MCF 10A (cell line): ENCODE data around the gene GXYLT1. TPM values are rescaled to one million over a fixed set of nuclear protein-coding genes. Genes with fewer than 3 reads are reported as not detected.

ENCODE experiments used
- BruUV-seq: library from RNA; stranded (reverse); fragments of 400-500 nt; replicated peaks from 2 replicates; lab custom pipeline; 2021; lab: Mats Ljungman, UMichigan
- CTCF ChIA-PET: fragments of 300-600 bp; sonication (Branson Sonifier 250); formaldehyde crosslinking; extraction: SDS; loops from one replicate; lab custom pipeline; 2021; ENCODE audit warnings: antibody characterized with exemption, inconsistent platforms; lab: Yijun Ruan, JAX
- POLR2A ChIA-PET: fragments of 300-600, 350-650 bp; sonication (Branson Sonifier 250); formaldehyde crosslinking; extraction: SDS; loops from one replicate; lab custom pipeline; 2020; ENCODE audit warnings: antibody characterized with exemption, inconsistent platforms; lab: Yijun Ruan, JAX
- DNase-seq: peaks from one replicate; pipeline ENCODE4 v3.0.0-alpha.2; 2018; ENCODE audit not compliant: unreplicated experiment
- H3K27ac Mint-ChIP-seq: one replicate; pipeline ENCODE4 v1.8.0; 2022; ENCODE audit warnings: mild to moderate bottlenecking, low read depth, mixed read lengths; ENCODE audit not compliant: unreplicated experiment
- H3K27me3 Mint-ChIP-seq: one replicate; pipeline ENCODE4 v1.8.0; 2022; ENCODE audit warnings: mixed read lengths; ENCODE audit not compliant: insufficient read depth, unreplicated experiment
- H3K36me3 Mint-ChIP-seq: one replicate; pipeline ENCODE4 v1.8.0; 2022; ENCODE audit warnings: mild to moderate bottlenecking, moderate library complexity, mixed read lengths; ENCODE audit not compliant: insufficient read depth, unreplicated experiment
- H3K4me1 Mint-ChIP-seq: one replicate; pipeline ENCODE4 v1.8.0; 2022; ENCODE audit warnings: mixed read lengths; ENCODE audit not compliant: insufficient read depth, unreplicated experiment
- H3K4me3 Mint-ChIP-seq: one replicate; pipeline ENCODE4 v1.8.0; 2022; ENCODE audit warnings: mild to moderate bottlenecking, moderate library complexity, mixed read lengths; ENCODE audit not compliant: unreplicated experiment
- H3K9me3 Mint-ChIP-seq: one replicate; pipeline ENCODE4 v1.8.0; 2022; ENCODE audit warnings: mixed read lengths; ENCODE audit not compliant: unreplicated experiment
- CTCF ChIP-seq: fragments of 200-600 bp; IDR thresholded peaks from one replicate; pipeline ENCODE4 v1.8.0; 2022; ENCODE audit warnings: antibody characterized with exemption, mild to moderate bottlenecking; ENCODE audit not compliant: unreplicated experiment
- intact Hi-C: fragments of 100-400 bp; cut with micrococcal nuclease; formaldehyde crosslinking; loops from 2 replicates; pipeline ENCODE4 v1.14.1; 2022
- total RNA-seq: library from RNA; stranded (reverse); gene quantifications from 2 replicates; pipeline ENCODE4 v1.2.3, GENCODE V29; 2022

Gene GXYLT1
- total RNA-seq, 1 experiment from 2014 or later = 12.4 TPM

DNA sequence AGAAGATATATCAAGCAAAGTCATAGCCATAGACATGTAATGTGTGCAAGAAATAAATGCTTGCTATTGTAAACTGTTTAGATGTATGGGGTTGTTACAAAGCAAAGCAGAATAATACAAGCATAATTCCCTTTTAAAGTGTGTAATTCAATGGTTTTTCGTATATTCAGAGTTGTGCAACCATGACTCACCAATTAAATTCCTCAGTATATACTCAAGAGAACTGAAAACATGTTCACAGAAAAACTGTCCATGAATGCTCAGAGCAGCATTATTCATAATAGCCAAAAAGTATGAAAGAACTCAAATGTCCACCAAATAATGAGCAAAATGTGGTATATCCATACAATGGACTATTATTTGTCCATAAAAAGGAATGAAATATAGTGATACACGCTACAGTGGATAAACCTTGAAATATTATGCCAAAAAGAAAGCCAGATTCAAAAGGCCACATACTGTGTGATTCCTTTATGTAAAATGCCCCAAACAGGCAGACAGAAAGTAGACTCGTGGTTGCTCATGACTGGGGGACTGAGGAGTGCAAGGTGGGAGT, 9.3 kb downstream of the GXYLT1 start:
- BruUV-seq = no TSS peak
- POLR2A ChIA-PET = interaction anchor here (0.7 to 1.2 kb wide), 3 partner anchors 10 to 191 kb away, joined by 3 read pairs; partner anchors contain the start of genes GXYLT1, PPHLN1 and ZCRB1
- Mint-ChIP-seq H3K27me3 (no peaks in the 10 kb centered on the region), H3K4me3 (peak overlapping the region; percentile 10), H3K27ac (peak overlapping the region; percentile 65), H3K9me3 (no peaks in the 10 kb centered on the region), H3K36me3 (no peaks in the 10 kb centered on the region), H3K4me1 (peaks cover 26% of the 10 kb centered on the region)
- CTCF ChIA-PET = interaction anchor here (0.6 to 1.8 kb wide), 3 partner anchors 192 to 201 kb away, joined by 3 to 12 read pairs (median 3); no protein-coding TSS in a partner anchor
- peak; percentile 62 for DNase-seq
- TF ChIP-seq CTCF = no peak
- intact Hi-C loops = no loop called here

- Mint-ChIP-seq H3K27ac (peak overlapping the region; percentile 74), H3K9me3 (no peaks in the 10 kb centered on the region), H3K27me3 (no peaks in the 10 kb centered on the region), H3K4me1 (peaks cover 37% of the 10 kb centered on the region), H3K36me3 (no peaks in the 10 kb centered on the region), H3K4me3 (peak overlapping the region; percentile 66)
- intact Hi-C loops = no loop called here
- ChIA-PET POLR2A (interaction anchor here (0.7 to 2.7 kb wide), 9 partner anchors 11 to 353 kb away, joined by 3 to 18 read pairs (median 4); partner anchors contain the start of genes GXYLT1, PPHLN1 and ZCRB1), CTCF (interaction anchor here (0.6 to 1.9 kb wide), 18 partner anchors 9 to 1207 kb away, joined by 3 to 16 read pairs (median 3); no protein-coding TSS in a partner anchor)
- no peak for TF ChIP-seq CTCF
- peak; percentile 74 for DNase-seq
- no TSS peak for BruUV-seq
These were observed 13.8 kb downstream of the GXYLT1 start for GRCh38 chr12:42130672-42131402.

DNA sequence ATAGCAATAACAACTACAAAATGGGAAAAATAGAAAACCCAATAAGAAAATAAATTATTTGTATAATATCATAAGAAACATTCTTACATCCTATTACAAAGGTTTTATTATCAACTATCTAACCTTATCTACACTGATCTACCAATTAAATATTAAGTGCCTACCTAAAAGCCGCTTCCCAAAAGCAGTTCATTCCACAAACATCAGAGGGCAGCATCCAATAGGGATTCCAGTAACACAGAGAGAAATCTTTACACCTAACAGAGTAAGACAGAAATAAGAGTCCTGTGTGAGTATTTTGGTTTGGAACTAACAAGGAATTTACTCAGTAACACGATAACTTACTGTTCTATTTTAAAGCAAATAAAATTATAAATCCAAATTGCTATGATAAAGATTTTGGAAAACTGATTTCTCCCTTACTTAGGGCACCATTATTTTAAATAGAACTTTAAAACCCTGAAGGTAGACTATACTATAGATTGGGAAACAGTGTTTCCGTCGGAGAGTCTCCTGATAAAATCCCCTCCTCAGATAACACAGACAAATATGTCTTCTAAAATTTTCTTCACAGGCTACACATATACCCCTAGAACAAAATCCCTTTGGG, 15.0 kb downstream of the GXYLT1 start:
- TF ChIP-seq CTCF = peak; percentile 73
- ChIA-PET CTCF (interaction anchor here (0.6 to 2.9 kb wide), 8 partner anchors 34 to 1243 kb away, joined by 3 to 36 read pairs (median 5); no protein-coding TSS in a partner anchor), POLR2A (no interaction called here)
- no peaks in the 10 kb centered on the region for H3K36me3 Mint-ChIP-seq
- peak; percentile 81 for DNase-seq
- no TSS peak for BruUV-seq
- no peaks in the 10 kb centered on the region for H3K27me3 Mint-ChIP-seq
- H3K9me3 Mint-ChIP-seq = no peaks in the 10 kb centered on the region
- intact Hi-C loops = loop anchor here (1.0 to 5.0 kb wide), 4 partner anchors 203 to 1153 kb away; no protein-coding TSS in a partner anchor
- H3K27ac Mint-ChIP-seq = peak overlapping the region; percentile 74
- H3K4me1 Mint-ChIP-seq = peaks cover 26% of the 10 kb centered on the region
- peak overlapping the region; percentile 66 for H3K4me3 Mint-ChIP-seq
